ENCODE measurements around the gene ARMC3.

ARMC3 gene

DNA sequence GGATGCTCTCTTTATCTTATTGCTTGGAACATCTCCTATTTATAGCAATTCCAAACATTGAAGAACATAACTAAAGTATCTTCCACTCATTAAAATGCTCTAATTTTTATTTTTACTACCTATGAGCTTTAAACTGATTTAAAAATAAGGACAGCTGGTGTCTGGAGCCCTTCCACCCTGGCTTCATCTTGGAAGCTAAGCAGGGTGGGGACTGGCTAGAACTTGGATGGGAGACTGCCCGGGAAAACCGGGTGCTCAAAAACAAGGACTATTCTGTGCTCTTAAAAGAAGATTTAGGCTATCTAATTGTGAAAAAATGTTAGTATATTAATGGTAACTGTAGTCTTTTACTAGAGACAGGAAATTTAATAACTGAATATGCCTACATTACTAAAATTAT lies 69.2 kb downstream of the ARMC3 start:
- peak in 1 of 3 experiments; percentile 3 for DNase-seq

DNA sequence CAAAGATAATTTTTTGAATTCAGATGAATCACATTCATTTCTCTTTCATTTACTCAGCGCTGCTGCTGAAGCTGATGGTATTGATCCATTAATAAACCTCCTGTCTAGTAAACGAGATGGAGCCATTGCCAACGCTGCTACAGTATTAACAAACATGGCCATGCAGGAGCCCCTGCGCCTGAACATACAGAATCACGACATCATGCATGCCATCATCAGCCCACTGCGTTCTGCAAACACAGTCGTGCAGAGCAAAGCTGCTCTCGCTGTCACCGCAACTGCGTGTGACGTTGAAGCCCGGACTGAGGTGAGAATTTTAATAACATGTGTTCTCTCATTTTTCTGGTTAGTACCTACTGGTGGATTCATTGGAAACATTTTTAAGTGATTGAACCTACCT lies 70.2 kb downstream of the ARMC3 start:
- DNase-seq, result no peak

DNA sequence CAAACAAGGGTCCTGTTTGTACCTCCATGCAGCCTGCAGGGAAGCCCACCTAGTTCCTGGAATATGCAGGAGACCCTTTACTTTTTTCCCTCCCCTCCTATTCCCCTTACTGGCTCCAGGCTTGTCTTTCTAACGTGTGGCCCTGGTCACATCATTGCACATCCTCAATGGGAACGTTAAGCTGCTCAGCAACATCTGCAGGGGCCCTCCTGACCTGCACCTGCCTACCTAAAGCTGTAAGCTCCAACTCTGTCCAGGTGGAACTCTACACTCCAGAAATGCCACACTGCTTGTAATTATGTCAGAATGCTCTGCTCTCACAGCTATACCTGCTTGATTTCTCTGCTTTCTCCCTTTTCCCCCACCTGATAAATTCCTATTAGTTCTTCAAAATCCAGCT lies 72.1 kb downstream of the ARMC3 start:
- no peak for DNase-seq

DNA sequence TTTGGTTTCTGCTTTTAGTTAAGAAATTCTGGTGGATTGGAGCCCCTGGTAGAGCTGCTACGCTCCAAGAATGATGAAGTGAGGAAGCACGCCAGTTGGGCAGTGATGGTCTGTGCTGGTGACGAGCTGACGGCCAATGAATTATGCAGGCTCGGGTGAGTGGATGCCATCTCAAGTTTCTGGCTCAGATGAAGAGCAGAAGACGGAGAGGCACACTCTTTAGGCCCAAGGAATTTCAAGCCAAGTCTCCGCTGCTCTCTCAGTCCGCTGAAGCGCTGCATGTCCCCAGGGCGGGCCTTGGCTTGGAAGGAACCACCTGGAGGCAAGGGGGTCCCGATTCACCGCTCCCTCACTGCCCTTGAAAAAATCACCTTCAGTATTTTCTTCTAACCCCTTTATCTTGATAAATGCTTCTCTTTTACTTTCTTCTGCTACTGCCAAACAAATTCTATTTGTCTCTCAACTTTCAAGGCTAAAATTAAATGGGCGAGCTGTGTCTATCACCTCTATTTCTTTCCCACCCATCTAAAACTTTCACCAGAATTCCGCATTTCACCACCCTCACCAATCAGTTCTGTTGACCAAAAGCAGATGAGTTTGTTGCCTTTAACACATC lies 74.2 kb downstream of the ARMC3 start:
- DNase-seq, result no peak

DNA sequence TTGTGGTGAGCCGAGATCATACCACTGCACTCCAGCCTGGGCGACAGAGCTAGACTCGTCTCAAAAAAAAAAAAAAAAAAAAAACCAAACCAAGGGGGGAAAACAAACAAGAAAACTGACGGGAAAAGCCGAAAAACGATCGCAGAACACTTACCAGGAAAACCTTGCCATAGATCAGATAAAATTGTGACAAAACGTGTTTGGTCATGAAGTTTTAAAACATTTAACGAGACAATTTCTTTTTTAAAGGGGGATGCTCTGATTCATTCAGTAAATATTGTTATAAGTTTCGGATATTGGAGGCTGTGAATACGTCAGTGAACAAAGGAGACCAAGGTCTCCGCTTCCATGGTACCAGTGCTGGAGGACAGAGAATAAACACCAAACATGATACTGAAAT lies 77.3 kb downstream of the ARMC3 start:
- no peak for DNase-seq

DNA sequence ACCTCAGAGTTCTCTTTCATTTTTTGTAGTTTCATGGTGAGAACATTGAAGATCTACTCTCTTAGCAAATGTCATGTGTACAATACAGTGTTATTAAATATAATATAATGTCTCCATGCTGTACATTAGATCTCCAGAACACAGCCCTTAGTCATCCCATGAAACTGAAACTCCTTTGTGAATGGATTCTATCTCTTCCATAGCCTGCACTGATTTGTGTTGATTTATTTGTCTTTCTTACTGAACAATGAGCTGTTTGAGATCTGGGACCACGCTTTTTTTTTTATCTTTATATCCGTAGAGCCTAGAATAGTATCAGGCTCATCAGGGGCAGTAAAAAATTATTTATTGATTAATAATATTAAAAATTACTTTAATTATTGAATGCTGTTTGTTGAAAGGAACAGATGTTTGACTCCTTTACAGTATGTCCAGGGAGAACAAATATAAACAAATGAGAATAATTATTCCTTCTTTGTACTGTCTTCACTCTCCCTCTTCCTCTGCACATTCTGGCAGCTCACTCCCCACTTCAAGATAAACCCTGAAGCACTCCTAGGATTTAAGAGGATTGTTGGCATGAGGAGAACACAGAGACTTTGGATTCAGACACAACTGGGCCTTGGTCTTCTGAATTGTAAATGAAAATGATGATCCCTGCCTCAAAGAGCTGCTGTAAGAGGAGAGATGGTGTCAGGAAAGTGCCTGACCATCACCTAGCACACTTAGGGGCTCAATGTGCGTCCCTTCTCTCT lies 85.9 kb downstream of the ARMC3 start:
- peak in 1 of 3 experiments; percentile 34 for DNase-seq

DNA sequence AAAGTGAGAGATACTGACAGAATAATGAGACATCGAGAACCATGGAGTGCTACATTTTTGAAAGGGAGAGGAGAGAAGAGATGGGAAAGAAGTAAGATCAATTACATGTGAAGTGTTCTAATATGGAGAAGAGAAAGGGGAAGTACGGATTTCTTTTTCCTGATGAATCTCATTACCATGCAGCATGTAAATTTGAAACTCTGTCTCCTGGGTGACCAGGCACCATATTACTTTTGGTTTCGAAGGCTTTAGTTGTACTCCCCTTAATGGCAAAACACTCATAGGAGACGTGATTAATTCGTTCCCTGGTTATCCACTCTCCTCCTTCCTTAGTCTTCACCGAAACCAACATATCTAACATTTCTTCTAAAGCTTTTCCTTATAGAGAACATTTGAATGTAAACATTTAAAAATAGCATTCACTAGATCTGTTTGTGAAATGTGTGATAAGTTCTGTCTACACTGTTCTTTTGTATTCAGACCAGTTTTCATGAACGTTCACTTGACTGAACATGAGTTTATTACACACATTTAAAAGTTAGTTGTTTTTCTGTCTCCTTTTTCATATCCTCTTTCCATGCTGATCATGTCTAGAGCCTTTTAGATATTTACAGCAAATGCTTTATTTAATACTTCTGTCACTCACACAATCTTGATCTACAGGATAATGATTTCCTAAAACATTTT lies 87.3 kb downstream of the ARMC3 start:
- DNase-seq, result no peak

DNA sequence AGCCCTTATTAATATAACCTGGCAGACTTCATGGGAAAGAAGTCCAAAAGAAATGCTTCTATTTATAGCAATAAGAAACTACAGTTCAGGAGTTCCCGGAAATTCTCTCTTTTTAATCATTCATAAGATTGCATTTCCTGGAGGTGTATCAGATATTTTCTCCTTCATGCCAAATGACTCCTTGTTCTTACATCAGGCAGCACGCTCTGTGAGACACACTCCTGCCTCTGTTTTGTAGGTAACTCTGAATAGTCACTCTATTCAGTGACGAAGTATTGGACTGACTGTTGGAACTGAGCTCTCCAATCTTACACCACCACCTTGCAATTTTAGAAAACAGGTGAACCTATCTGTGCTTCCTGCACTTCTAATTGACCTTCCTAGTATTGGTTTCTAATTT lies 88.8 kb downstream of the ARMC3 start:
- no peak for DNase-seq

DNA sequence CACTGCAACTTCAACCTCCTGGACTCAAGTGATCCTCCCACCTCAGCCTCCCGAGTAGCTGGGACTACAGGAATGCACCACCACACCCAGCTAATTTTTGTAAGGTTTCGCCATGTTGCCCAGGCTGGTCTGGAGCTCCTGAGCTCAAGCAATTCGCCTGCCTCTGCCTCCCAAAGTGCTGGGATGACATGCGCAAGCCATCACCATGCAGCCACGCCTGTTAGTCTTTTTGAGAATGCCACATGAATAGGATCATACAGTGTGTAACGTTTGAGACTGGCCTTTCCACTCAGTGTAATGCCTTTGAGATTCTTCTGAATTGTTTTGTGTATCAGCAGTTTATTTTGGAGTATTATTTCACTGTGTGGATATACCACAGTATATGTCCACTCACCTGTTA lies 91.8 kb downstream of the ARMC3 start:
- DNase-seq, result no peak

DNA sequence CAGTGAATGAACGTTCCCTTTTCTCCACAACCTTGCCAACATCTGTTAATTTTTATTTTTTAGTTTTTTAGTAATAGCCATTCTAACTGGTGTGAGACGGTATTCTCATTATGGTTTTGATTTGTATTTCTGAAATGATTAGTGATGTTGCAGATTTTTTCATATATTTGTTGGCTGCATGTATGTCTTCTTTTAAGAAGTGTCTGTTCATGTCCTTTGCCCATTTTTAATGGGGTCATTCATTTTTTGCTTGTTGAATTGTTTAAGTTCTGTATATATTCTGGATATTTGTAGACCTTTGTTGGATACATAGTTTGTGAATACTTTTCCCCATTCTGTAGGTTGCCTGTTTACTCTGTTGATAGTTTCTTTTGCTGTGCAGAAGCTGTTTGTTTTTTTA lies 93.6 kb downstream of the ARMC3 start:
- no peak for DNase-seq

DNA sequence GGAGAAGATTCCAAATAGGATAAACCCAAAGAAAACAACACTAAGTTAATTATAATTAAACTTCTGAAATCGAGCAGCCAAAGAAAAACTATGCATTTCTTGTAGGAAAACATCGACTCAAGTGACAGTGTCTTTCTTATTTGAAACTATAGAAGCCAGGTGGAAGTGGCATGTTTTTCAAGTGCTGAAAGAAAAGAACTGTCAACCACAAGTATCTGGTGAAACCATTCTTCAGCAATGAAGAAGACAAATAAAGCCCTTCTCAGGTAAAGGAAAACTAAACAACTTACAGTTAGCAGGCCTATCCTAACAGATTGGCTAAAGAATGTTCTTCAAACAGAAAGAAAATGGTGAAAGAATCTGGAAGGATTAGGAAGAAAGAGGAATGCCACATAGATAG lies 96.1 kb downstream of the ARMC3 start:
- DNase-seq, result no peak

DNA sequence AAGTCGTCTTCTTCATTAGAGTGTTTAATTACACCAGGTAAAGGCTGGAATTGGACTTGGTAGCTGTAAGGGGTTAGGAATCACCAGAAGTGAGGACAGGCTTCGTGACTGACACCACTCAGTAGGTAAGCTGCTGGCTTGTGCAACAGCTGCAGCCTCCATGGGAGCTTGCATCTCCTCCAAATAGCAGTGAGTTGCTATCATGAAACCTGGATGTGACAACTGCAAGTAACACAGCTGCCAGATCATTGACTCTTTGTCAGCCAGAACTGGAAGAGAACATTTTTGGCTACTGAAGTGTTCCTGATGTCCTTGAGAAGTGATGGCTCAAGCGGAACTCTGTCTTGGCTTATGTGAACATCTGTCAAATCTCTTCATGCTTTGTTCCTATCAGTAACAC lies 103.5 kb downstream of the ARMC3 start:
- DNase-seq, result no peak

DNA sequence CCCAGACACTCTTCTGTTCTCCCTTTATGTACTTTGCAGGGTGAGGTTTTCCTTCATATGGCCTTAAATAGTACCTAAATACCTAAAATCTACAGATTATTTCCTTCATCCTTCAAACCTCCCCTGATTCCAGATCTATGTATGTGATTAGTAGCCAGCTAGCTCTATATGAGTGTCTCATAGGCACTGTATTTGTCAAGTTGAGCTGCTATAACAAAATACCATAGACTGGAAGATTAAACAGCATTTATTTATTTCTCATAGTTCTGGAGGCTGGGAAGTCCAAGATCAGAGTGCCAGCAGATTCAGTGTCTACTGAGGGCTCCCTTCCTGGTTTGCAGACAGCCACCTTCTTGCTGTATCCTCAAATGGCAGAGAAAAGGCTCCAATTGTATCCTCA lies 106.9 kb downstream of the ARMC3 start:
- no peak for DNase-seq

DNA sequence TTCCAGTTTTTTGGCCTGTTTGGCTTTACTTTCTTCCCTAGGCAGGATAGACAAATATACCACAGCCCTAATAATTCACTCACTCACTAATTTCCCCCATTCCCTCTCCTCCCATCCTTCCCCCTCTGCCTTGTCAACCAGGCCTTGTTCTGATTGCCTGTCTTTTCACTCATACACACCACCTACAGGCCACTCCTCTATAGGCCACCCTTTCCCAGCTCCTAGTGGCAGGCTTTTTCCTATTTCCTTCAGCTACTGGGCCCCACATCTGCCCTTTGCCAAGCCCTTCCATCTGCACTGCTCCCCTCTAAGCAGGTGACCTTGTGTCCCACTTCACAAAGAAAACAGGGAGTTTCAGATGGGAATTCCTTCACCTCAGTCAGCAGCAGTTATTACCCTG lies 107.7 kb downstream of the ARMC3 start:
- no peak for DNase-seq

DNA sequence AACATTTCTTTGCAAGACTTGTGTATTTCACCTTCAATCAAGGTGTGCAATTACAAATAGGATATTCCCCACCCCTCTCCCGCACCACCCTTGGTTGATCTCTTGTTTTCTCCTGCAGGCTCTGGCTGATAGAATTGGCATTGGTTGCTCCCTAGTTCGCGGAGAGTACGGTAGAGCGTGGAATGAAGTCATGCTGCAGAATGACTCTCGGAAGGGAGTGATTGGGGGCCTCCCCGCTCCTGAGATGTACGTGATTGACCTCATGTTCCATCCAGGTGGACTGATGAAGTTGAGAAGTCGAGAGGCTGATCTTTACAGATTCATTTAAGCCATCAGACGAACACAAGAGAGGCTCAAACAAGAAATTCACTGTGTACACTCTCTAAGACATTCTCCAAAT lies 109.3 kb downstream of the ARMC3 start:
- no peak for DNase-seq

DNA sequence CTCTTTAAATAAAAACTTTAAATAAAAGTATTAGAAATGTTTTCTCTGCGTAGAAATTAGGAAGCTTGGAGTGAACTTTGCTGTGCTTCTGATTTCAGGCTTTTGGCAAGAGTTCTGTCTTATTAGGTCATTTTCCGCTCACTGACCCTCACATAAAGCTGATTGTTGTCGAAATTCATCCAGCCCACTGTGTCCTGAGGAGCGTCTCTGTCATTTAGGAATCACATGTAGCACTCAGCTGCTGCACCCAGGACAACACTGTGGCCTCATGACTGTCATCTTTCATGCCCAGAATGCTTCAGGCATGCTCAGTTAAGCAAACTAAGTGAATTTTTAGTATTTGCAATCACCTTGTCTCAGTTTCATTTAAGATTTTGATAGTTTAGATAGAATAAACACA lies 109.7 kb downstream of the ARMC3 start:
- DNase-seq, result no peak

DNA sequence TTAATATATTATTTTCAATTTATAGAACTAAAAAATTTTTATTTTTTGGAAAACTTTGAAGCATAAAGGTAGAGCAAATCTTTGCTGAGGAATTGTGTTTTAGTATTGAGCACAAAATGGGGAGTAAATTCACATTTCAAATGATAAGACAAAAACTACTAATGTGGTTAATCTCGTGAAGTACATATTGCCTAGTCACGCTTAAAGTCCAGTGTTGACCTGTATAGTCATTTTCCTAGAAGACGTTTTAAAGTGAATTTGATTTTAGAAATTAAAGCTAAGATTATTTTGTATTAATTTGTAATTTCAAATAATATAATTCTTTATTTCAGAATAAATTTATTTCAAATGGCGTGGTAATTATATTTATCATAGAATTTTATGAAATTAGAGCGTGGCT lies 110.3 kb downstream of the ARMC3 start:
- no peak for DNase-seq

DNA sequence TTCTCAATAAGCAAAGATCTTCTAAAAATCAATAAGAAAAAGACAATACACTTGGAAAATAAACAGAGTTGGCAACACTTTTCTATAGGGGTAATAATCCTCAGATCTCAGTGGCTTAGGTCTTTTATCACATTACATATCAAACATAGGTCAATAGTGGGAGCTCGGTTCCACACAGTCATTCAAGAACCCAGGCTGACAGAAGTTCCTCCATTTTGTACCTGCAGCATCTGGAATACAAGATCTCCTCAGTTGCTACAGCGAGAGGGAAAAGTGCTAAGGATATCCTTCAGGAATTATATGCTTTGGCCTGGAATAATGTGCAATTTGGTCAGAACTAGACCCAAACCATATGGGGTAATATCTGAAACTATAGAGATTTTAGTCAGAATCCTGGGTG lies 112.1 kb downstream of the ARMC3 start:
- no peak for DNase-seq

DNA sequence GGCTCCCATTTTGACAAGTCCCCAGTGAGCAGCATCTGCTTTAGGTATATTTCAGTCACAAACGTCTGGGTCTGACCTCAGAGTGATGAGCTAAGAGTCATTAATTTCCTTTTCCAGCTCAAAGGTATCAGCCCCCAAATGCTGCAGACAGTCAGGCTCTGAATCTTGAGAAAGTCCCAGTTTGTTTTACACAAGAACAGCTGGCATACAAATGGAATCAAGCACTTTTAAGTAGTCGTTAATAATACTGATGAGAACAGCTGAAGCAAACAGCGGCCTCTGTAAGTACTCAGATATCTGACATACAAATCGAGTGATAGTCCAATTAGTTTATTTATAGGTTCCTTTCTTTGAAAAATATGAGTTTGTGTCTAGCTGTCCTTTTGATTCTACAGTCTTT lies 118.2 kb downstream of the ARMC3 start:
- peak in 1 of 3 experiments; percentile 23 for DNase-seq

DNA sequence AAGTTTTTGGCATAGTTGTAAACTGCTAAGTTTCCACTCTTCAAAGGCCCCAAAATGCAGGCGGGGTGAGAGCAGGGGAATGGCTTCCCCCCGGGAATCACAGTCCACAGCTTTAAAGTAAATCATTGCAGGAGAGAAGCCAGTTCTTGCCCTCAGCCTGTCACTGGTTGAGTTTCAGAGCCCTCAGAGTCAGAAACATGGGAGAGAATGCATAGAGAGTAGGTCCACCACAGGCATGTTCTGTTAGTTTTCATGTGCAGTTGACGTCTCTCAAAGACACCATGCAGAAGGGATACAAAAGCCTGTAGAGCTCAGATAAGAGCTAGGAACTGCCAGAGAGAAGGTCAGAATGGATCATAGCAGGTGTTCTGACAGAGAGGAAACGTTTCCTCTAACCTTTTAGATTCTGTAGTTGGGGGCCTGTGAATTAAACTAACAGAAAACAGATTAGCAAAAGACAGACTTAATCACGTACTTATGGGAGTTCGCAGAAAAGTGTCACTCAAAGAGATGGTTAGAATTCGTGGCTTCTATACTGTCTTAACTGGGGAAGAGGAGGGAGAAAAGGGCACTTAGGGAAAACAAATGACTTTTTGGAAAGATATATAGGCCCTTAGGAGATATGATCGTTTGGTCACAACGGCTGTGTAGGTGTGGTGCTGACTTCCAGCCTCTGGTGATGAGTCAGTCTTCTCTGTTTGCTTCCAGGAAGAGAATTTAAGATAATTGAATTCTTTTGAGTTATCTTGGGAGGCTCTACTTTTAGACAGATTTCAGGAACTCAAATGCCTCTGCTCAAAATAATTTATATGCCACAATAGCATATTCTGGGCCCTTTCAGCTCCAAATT lies 119.6 kb downstream of the ARMC3 start:
- DNase-seq, result no peak

DNA sequence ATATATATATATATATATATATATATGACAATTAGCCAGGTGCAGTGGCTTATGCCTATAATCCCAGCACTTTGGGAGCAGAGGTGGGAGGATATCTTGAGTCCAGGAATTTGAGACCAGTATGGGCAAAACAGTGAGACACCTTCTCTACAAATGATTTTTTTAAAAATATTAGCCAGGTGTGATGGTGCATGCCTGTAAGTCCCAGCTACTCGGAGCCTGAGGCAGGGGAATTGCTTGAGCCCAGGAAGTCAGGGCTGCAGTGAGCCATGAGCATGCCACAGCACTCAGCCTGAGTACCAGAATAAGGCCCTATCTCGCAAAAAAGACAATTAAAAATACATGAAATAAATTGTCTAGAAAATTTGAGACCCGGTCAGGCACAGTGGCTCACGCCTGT lies 120.3 kb downstream of the ARMC3 start:
- DNase-seq, result no peak

DNA sequence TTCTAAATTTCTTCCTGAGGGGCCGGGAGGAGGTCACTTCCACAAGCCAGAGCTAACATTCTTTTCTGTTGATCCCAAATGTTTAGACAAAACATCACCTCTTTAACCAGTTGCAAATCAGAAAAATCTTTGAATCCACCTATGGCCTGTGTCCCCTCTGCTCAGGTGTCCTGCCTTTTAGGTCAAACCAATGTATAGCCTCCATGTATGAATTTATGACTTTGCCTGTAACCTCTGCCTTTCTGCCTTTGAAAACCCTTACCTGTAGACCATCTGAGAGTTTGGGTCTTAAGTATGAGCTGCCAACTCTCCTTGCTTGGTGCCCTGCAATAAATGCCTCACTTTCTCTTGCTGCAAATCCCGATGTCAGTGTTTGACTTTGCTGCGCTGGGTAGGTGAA lies 123.4 kb downstream of the ARMC3 start:
- no peak for DNase-seq

DNA sequence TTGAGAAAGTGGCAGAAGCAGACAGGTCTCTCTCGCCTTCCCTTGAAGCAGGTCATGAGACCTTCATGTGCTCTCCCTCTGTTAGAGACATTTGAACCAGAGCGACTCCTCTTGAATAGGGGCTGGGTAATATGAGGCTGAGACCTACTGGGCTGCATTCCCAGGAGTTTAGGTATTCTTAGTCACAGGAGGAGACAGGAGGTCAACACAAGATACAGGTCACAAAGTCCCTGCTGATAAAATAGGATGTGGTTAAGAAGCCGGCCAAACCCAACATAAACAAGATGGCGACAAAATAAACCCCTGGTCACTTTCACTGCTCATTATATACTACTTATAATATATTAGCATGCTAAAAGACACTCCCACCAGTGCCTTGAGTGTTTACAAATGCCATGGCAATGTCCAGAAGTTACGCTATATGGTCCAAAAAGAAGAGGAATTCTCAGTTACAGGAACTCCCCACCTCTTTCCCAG lies 124.0 kb downstream of the ARMC3 start:
- DNase-seq, result no peak

All from NCI-H1417 (cell line).